HEK293T (cell line): ENCODE data around the gene NAGA.

Source experiments
- ARNT ChIP-seq: fragments of 450-650 bp; IDR thresholded peaks from 2 replicates; pipeline ENCODE4 v1.6.1; 2017; ENCODE audit warnings: mild to moderate bottlenecking
- ELF4 ChIP-seq: fragments of 450-650 bp; IDR thresholded peaks from 2 replicates; pipeline ENCODE4 v1.6.1; 2017; ENCODE audit warnings: antibody characterized with exemption
- NFRKB ChIP-seq: fragments of 450-650 bp; IDR thresholded peaks from 2 replicates; pipeline ENCODE4 v1.6.1; 2016; ENCODE audit warnings: mild to moderate bottlenecking, moderate library complexity

- no peak for TF ChIP-seq ARNT
- TF ChIP-seq ELF4 = no peak
- no peak for TF ChIP-seq NFRKB
These were observed 3.7 kb upstream of the NAGA start, which contains the start of gene PHETA2 for GRCh38 chr22:42074132-42074811.
